HG03139 (cell line): Measurements from ENCODE around the gene FAR1.

Source experiments
- ATAC-seq: cut with Tn5 transposase; IDR thresholded peaks from one replicate; pipeline ENCODE4 v1.9.1; 2021; ENCODE audit not compliant: unreplicated experiment

Gene FAR1

DNA sequence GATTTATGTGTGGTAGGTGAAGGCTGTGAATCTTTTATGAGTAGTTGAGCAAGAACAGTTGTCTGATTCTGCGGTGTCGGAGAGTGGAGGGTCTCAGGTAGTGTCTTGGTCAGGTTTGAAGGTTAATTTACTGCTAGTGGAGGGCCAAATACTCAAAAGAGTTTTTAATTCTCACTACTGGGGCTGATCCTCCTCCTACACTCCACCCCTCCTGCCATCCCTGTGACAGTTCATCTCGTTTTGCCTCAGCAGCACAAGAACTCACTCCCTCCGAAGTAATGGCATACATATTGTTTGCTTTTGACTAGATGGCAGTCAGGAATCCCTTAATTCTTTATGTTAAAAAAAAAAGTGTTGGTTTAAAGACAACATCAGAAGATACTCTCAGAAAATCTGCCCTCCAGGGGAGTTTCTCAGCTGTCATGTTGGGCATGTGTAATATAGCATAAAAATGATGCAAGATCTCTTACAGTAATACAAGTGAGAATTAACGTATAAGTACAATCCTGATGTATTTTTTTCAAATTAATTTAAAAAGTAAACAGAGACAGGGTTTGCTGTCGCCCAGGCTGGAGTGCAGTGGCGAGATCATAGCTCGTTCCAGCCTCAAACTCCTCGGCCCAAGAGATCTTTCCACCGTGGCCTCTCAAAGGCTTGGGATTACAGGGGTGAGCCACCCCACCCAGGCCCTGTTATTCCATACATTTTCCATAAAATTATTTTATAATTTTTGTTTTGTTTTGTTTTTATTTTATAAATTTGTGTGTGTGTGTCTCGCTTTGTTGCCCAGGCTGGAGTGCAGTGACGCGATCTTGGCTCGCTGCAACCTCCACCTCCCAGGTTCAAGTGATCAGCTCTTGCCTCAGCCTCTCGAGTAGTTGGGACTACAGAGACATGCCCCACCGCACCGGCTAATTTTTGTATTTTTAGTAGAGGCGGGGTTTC lies 1.3 kb downstream of the FAR1 start:
- ATAC-seq: no peak

DNA sequence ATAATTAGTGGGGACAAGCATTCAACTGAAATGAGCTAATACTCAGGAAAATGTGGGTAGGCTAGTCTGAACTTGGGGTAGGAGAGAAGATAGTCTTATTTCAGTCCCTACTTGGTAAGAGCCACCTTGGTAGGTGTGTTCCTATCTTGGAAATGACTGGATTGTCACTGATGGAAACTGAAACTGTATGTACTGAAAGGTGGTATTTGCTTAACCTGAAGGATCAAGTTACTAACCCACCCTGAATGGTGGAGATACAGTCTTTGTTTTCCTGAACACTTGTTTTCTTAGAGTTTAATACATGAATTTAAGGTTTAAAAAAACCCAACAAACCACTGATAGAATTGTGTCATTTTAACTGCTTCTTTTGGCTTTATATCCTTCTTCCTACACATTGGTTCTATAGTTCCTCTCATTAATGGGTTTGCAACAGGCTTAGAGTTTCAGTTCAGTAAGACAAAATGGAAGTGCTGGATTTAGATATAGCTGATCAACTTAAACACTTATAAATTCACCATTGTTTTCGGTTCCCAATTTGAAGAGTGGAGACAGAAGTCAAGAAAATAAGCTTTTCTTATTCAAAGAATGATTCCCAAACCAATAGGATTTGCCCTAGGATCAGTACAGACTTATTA lies 4.2 kb downstream of the FAR1 start:
- no peak for ATAC-seq

DNA sequence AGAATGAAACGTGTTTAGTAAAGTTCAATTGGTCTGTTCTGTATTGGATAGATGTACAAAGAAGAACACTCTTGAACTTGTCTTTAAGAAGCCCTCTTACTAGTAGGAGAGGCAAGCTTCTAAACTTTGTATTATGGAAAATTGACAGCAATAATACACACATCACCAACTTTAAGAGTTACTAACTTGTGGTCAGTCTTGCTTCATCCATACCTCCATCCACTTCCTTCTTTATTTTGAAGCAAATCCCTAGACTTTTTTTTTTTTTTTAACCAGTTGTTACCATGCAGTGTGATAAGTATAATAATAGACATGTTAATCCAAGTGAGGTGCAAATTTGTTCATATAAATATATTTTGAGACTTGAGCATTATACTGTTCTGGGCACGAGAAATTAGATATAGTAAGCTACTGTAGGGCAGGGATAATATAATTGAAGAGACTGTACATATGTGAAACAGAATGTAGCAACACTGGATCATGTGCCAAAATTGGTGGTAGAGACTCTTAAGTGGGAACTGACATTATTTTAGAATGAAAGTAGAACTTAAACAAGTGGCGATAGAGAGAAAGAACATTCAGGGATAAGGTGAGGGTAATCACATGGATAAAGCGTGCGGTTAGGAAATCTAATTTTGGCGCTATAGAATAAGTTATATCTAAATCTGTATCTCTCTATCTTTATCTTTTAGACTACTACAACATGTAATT lies 6.5 kb downstream of the FAR1 start:
- ATAC-seq: no peak

GRCh38 chr11:13676576-13676975 lies 8.1 kb downstream of the FAR1 start:
- ATAC-seq: no peak

- ATAC-seq: no peak
These were observed 11.3 kb downstream of the FAR1 start for GRCh38 chr11:13679768-13680167.

- ATAC-seq: peak; percentile 79
These were observed 12.2 kb downstream of the FAR1 start for GRCh38 chr11:13680501-13681264.

DNA sequence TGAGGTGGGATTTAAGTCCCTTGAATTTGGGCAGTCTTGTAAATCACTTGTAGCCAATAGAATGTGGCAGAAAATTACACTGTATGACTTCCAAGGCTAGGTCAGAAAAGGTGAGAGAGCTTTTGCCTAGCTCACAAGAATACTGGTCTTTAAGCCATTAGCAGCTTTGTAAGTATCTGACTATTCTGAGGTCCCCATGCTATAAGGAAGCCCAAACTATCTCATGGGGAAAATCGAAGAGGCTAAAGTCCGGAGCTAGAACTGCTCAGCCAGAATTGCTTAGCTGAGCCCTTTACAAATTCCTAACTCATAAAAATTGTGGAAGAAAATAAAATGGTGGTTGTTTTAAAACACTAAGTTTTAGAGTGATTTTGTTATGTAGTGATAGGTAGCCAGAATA lies 13.0 kb downstream of the FAR1 start:
- no peak for ATAC-seq

DNA sequence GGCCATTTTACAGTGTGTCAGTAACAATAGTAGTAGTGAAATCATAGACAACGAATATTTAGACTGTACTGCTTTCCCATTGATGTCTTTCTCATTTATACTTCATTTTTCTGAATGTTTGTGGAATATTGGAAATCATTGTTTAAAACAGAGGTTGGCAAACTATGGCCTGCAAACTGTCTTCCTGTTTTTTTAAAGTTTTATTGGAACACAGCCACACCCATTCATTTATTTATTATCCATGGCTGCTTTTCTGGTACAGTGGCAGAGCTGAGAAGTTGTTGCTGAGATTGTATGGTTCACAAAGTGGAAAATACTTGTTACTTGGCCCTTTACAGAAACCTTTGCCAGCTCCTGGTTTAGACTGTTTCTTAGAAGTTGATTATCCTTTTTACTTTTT lies 13.7 kb downstream of the FAR1 start:
- ATAC-seq: no peak

DNA sequence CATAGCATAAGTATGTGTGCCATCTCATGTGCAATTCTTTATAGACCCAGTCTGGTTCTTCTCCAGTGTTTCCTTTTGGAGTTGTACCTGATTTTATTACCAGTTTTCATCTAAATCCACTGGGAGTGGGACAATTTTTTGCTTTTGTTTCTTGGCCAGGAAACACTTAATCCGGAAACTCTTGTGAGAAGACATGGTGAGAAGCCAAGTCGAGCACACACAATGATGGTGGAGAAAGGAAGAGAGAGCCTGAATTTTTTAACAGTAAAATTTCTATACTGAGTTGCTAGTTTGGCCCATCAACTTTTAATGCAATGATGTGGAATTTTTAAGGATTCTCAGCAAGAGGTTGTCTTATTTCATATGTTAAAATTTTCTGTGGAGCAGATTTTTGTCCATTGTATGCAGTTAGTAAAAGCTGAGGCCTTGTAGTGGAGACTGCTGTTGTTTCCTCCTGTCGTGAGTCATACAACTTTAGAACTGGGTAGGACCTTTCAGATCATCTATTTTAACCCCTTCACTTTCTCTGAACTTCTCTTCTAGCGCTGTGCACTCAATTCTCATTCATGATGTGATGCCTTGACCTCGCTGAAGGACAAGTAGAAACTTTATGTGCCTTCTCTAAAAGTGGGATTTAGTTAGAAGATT lies 17.1 kb downstream of the FAR1 start:
- no peak for ATAC-seq

- no peak for ATAC-seq
These were observed 18.3 kb downstream of the FAR1 start for GRCh38 chr11:13686776-13687175.

GRCh38 chr11:13687271-13687670 lies 18.8 kb downstream of the FAR1 start:
- ATAC-seq: no peak

- no peak for ATAC-seq
These were observed 22.9 kb downstream of the FAR1 start for GRCh38 chr11:13691286-13691899.

DNA sequence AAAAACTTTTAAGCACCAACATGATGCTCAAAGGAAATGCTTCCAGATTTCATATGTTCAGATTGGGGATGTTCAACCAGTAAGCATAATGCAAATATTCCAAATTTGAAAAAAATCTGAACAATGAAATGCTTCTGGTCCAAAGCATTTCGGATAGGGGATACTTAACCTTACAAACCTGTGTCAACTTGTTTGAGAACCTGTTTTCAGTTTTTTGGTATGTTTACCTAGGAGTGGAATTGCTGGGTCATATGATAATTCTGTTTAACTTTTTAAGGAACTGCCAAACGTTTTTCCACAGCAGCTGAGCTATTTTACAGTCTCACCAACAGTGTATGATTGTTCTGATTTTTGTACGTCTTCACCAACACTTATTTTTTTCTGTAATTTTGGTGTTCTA lies 23.7 kb downstream of the FAR1 start:
- no peak for ATAC-seq

DNA sequence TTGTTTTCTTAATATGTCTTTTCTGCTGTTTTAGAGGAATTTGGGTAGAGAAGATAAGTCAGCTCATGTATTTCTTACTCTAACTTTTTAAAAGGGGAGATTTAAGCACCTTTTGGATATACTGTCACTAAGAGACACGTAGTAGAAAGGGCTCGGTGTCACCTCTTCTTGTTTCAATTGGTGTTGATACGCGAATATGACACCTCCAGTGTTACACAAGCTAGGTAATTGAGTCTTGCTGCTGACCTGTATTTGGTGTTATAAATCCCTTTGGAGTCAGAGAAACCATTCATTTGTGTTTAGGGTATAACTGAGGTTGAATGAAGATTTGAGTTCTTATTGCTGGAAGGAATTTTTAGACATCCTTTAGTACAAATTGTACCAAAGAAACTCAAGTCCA lies 25.6 kb downstream of the FAR1 start:
- ATAC-seq: no peak

- ATAC-seq: no peak
These were observed 27.4 kb downstream of the FAR1 start for GRCh38 chr11:13695886-13696285.

DNA sequence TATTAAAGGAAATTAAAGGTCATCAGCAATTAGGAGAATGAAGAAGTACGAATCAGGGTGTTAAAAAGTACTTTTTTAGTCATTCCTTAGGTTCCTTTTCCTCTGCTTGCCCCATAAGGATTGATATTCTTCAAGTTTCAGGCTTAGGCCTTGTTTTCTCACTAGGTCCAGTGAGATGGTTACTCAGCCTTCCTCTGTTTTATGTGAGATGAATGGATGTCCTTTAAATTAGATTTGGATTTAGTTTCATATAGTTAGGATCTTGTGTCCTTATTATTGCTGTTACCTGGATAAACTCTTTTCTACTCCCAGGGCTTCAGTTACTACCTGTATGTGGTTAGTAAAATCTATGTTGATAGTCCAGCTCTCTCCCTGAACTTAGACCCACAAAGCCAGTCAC lies 29.2 kb downstream of the FAR1 start:
- ATAC-seq: no peak

- ATAC-seq: no peak
These were observed 29.7 kb downstream of the FAR1 start for GRCh38 chr11:13698132-13698531.

- no peak for ATAC-seq
These were observed 30.6 kb downstream of the FAR1 start for GRCh38 chr11:13699041-13699440.

- no peak for ATAC-seq
These were observed 31.4 kb downstream of the FAR1 start for GRCh38 chr11:13699870-13700269.

- no peak for ATAC-seq
These were observed 33.0 kb downstream of the FAR1 start for GRCh38 chr11:13701506-13701905.
